ENCODE data around the gene LBR. TPM values are rescaled to one million over a fixed set of nuclear protein-coding genes. Genes with fewer than 3 reads are reported as not detected.
A peak's percentile ranks its signal among the peaks of the same experiment; 100 is the strongest.

The LBR gene
- total and polyA plus RNA-seq, 2 donors from 2014 or later = 13.1 to 80.2 TPM

DNA sequence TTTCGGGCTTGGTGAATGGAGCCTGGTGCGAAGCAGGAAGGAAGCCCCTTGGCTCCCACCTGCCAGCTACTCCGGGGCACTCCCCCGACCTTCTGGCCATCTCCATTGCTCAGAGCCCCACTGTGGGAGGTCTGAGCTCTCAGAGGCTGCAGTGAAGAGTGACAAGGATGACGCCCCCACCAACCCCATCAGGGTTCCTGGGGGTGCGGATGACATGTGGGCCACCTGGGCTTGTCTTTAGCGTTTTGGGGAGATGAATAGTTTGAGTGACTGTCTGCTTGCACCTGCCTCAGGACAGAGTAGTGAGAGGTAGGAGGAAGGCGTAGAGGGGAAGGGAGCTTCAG, 43.2 kb upstream of the LBR start:
- H3K36me3 ChIP-seq (ENCODE audit: control insufficient read depth in 2 of 3, insufficient read depth in 3 of 3, low read length in 3 of 3) = no peaks in the 10 kb centered on the region
- TF ChIP-seq, protein P1, sequence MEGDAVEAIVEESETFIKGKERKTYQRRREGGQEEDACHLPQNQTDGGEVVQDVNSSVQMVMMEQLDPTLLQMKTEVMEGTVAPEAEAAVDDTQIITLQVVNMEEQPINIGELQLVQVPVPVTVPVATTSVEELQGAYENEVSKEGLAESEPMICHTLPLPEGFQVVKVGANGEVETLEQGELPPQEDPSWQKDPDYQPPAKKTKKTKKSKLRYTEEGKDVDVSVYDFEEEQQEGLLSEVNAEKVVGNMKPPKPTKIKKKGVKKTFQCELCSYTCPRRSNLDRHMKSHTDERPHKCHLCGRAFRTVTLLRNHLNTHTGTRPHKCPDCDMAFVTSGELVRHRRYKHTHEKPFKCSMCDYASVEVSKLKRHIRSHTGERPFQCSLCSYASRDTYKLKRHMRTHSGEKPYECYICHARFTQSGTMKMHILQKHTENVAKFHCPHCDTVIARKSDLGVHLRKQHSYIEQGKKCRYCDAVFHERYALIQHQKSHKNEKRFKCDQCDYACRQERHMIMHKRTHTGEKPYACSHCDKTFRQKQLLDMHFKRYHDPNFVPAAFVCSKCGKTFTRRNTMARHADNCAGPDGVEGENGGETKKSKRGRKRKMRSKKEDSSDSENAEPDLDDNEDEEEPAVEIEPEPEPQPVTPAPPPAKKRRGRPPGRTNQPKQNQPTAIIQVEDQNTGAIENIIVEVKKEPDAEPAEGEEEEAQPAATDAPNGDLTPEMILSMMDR (IDR thresholded peaks at IDR 0.05; ENCODE audit: borderline replicate concordance, extremely low read depth, insufficient read depth) = no peak
- no peak overlapping the region for H3K9ac ChIP-seq (ENCODE audit: low read length in 3 of 3)
- intact Hi-C loops (cut with DNase I) = loop anchor here (10.0 kb wide), 1 partner anchor 504 kb away; no protein-coding TSS in a partner anchor
- no peak overlapping the region for H3K4me3 ChIP-seq (ENCODE audit: low read length in 3 of 3)
- no peak for FAIRE-seq
- no peak overlapping the region for H3K27ac ChIP-seq (ENCODE audit: low read depth in 2 of 2, low read length in 2 of 2)
- peaks cover 0 to 6% (median 5%) of the 10 kb centered on the region in 3 donors for H3K4me1 ChIP-seq (ENCODE audit: control insufficient read depth in 2 of 3, insufficient read depth in 2 of 3, low read depth in 1 of 3, low read length in 3 of 3)
- no peaks in the 10 kb centered on the region for H3K9me3 ChIP-seq (ENCODE audit: control insufficient read depth in 2 of 3, insufficient read depth in 1 of 3, low read length in 3 of 3)
- DNase-seq = no peak
- H3K27me3 ChIP-seq (ENCODE audit: control insufficient read depth, insufficient read depth, low read length) = no peaks in the 10 kb centered on the region

DNA sequence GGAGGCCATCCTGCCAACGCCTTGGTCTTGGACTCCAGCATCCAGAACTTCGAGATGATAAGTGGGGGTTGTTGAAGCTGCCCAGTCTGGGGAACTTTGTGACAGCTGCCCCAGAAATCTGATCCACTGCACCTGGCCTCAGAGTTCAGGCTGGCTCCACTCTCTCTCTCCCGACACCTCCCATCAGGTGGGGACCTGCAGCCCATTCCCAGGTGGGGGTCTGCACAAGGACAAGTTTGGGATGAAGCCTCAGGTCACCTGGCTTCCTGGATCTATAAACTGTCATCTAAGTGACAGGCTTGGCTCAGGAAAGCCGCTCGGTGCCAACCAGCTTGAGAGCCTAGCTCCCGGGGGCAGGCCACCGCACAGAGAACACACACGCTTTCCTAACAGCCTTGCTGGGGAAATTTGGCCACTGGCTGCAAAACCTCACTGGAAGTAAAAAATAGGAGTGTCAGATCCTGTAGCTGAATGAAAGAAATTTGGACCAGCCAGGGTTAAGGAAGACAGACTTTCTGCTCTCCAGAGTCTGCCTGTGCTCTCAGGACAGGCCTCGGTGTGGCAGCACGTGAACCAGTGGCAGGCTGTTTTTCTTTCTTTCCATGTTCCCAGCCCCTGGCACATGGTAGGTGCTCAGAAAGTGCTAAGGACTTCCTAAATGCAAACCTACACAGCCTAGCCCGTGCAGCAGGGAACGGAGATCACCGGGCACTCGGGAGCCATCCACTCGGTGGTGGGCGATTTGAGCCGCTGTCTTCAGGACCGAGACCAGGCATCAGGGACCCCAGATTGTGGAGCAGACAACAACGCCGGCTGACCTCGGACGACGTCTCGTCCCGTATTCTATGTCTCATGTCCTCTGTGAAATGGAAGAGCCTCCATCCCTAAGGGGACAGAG, 42.6 kb upstream of the LBR start:
- DNase-seq (peak in 2 of 5 donors; percentile 31 to 71), FAIRE-seq (no peak)
- peaks cover 0 to 6% (median 5%) of the 10 kb centered on the region in 3 donors for H3K4me1 ChIP-seq (ENCODE audit: control insufficient read depth in 2 of 3, insufficient read depth in 2 of 3, low read depth in 1 of 3, low read length in 3 of 3)
- no peak overlapping the region for H3K27ac ChIP-seq (ENCODE audit: low read depth in 2 of 2, low read length in 2 of 2)
- H3K27me3 ChIP-seq (ENCODE audit: control insufficient read depth, insufficient read depth, low read length) = no peaks in the 10 kb centered on the region
- H3K9me3 ChIP-seq (ENCODE audit: control insufficient read depth in 2 of 3, insufficient read depth in 1 of 3, low read length in 3 of 3) = no peaks in the 10 kb centered on the region
- H3K9ac ChIP-seq (ENCODE audit: low read length in 3 of 3) = no peak overlapping the region
- H3K4me3 ChIP-seq (ENCODE audit: low read length in 3 of 3) = no peak overlapping the region
- no peaks in the 10 kb centered on the region for H3K36me3 ChIP-seq (ENCODE audit: control insufficient read depth in 2 of 3, insufficient read depth in 3 of 3, low read length in 3 of 3)
- intact Hi-C loops (cut with DNase I) = loop anchor here (10.0 kb wide), 1 partner anchor 504 kb away; no protein-coding TSS in a partner anchor
- TF ChIP-seq, protein P1 (IDR thresholded peaks at IDR 0.05; ENCODE audit: borderline replicate concordance, extremely low read depth, insufficient read depth) = no peak

DNA sequence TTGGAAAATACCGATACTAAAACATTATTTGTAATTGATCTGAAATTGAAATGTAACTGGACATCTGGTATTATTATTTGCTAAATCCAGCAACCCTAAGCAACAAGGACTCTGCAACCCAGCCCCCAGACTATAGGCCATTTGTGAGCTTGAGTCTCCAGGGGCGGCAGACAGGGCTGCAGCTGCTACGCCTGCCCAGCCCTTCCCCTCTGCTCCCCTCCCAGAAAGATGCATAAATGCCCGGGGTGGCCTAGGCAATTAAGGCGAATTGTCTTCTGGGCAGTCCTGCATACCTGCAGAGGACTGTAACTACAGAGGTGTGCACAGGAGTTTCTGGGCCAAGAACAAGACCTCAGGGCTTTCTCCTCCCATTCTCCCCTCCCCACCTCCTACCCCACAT, 41.2 kb upstream of the LBR start:
- FAIRE-seq = no peak
- DNase-seq = peak in 2 of 5 donors; percentile 22
- no peaks in the 10 kb centered on the region for H3K27me3 ChIP-seq (ENCODE audit: control insufficient read depth, insufficient read depth, low read length)
- no peak overlapping the region for H3K27ac ChIP-seq (ENCODE audit: low read depth in 2 of 2, low read length in 2 of 2)
- no peaks in the 10 kb centered on the region for H3K36me3 ChIP-seq (ENCODE audit: control insufficient read depth in 2 of 3, insufficient read depth in 3 of 3, low read length in 3 of 3)
- H3K4me3 ChIP-seq (ENCODE audit: low read length in 3 of 3) = no peak overlapping the region
- no peak overlapping the region for H3K9ac ChIP-seq (ENCODE audit: low read length in 3 of 3)
- intact Hi-C loops (cut with DNase I) = no loop called here
- peaks cover 0 to 2% (median 0%) of the 10 kb centered on the region in 3 donors for H3K4me1 ChIP-seq (ENCODE audit: control insufficient read depth in 2 of 3, insufficient read depth in 2 of 3, low read depth in 1 of 3, low read length in 3 of 3)
- H3K9me3 ChIP-seq (ENCODE audit: control insufficient read depth in 2 of 3, insufficient read depth in 1 of 3, low read length in 3 of 3) = no peaks in the 10 kb centered on the region
- TF ChIP-seq, protein P1 (IDR thresholded peaks at IDR 0.05; ENCODE audit: borderline replicate concordance, extremely low read depth, insufficient read depth) = no peak
